IPS-18c (cell line): ENCODE measurements around the gene DKK3.

ENCODE experiments used
- H3K4me3 ChIP-seq: 2 replicates; pipeline ENCODE4 v1.7.0; 2013; ENCODE audit warnings: low read depth, mild to moderate bottlenecking, low read length, moderate library complexity; ENCODE audit not compliant: insufficient read depth
- H3K9me3 ChIP-seq: one replicate; pipeline ENCODE4 v1.6.1; 2013; ENCODE audit warnings: mild to moderate bottlenecking, low read length, moderate library complexity; ENCODE audit not compliant: control insufficient read depth, insufficient read depth

The DKK3 gene

GRCh38 chr11:11989774-11990744 is 18.4 kb downstream of the DKK3 start:
- Histone ChIP-seq H3K4me3 (no peak overlapping the region), H3K9me3 (no peaks in the 10 kb centered on the region)

- H3K4me3 ChIP-seq: no peak overlapping the region
Measured at GRCh38 chr11:11988681-11989261, 19.7 kb downstream of the DKK3 start.

GRCh38 chr11:11988099-11988651 is 20.3 kb downstream of the DKK3 start:
- no peaks in the 10 kb centered on the region for H3K9me3 ChIP-seq
- H3K4me3 ChIP-seq: no peak overlapping the region

More at GRCh38 chr11:11988681-11989261, 19.7 kb downstream of the DKK3 start:
- no peaks in the 10 kb centered on the region for H3K9me3 ChIP-seq

GRCh38 chr11:11987503-11988022 is 20.9 kb downstream of the DKK3 start:
- Histone ChIP-seq H3K9me3 (no peaks in the 10 kb centered on the region), H3K4me3 (no peak overlapping the region)

- Histone ChIP-seq H3K4me3 (no peak overlapping the region), H3K9me3 (no peaks in the 10 kb centered on the region)
Measured at GRCh38 chr11:11985954-11986949, 22.2 kb downstream of the DKK3 start.

- Histone ChIP-seq H3K4me3 (no peak overlapping the region), H3K9me3 (no peaks in the 10 kb centered on the region)
Measured at GRCh38 chr11:11985016-11985715, 23.3 kb downstream of the DKK3 start.

- Histone ChIP-seq H3K9me3 (no peaks in the 10 kb centered on the region), H3K4me3 (no peak overlapping the region)
Measured at GRCh38 chr11:11984563-11984962, 23.9 kb downstream of the DKK3 start.

- H3K4me3 ChIP-seq: no peak overlapping the region
- no peaks in the 10 kb centered on the region for H3K9me3 ChIP-seq
Measured at GRCh38 chr11:11983427-11983826, 25.0 kb downstream of the DKK3 start.

DNA sequence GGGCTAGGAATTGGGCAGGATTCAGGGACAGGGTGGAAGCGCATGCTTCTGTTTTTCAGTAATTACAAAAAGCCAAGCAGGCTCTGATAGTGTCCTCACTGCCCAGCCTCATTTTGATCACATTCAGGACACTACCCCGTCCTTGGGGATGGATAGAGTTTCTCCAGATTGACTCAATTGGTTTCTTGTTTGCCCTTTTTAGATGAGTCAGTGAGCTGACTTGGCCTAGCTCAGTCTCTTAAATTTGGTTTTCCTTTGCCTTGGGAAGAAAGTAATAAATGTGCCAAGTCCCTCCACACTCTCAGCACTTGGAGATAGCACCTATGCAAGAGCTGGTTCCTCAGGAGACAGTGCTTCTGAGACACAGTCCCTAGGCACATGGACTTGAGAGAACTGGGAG is 25.5 kb downstream of the DKK3 start:
- H3K4me3 ChIP-seq: no peak overlapping the region

GRCh38 chr11:11982461-11982860 is 26.0 kb downstream of the DKK3 start:
- Histone ChIP-seq H3K4me3 (no peak overlapping the region), H3K9me3 (no peaks in the 10 kb centered on the region)

More for the DNA sequence above, 25.5 kb downstream of the DKK3 start:
- H3K9me3 ChIP-seq: no peaks in the 10 kb centered on the region

DNA sequence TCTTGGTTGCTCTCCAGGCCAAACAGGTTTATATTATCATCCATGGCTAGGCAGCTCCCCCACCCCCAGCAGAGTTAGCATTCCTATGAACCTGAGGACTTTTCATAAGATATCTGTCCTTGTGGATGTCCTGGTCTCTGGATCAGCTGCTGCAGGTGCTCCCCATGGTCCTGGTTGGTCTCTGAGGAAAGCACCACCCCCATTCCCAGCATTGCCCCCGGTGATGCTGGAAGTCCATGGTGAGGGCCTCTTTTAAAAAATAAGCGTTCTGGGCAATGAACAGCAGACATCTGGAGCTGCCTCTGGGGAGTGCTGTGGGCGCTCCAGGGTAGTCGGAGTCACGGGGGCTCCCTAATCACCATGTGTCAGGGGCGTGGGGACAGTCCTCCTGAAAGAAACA is 26.6 kb downstream of the DKK3 start:
- no peaks in the 10 kb centered on the region for H3K9me3 ChIP-seq
- no peak overlapping the region for H3K4me3 ChIP-seq

- H3K4me3 ChIP-seq: no peak overlapping the region
- H3K9me3 ChIP-seq: no peaks in the 10 kb centered on the region
Measured at GRCh38 chr11:11981364-11981763, 27.1 kb downstream of the DKK3 start.

- no peak overlapping the region for H3K4me3 ChIP-seq
- no peaks in the 10 kb centered on the region for H3K9me3 ChIP-seq
Measured at GRCh38 chr11:11980841-11981308, 27.6 kb downstream of the DKK3 start.

- Histone ChIP-seq H3K9me3 (no peaks in the 10 kb centered on the region), H3K4me3 (no peak overlapping the region)
Measured at GRCh38 chr11:11980200-11980599, 28.2 kb downstream of the DKK3 start.

DNA sequence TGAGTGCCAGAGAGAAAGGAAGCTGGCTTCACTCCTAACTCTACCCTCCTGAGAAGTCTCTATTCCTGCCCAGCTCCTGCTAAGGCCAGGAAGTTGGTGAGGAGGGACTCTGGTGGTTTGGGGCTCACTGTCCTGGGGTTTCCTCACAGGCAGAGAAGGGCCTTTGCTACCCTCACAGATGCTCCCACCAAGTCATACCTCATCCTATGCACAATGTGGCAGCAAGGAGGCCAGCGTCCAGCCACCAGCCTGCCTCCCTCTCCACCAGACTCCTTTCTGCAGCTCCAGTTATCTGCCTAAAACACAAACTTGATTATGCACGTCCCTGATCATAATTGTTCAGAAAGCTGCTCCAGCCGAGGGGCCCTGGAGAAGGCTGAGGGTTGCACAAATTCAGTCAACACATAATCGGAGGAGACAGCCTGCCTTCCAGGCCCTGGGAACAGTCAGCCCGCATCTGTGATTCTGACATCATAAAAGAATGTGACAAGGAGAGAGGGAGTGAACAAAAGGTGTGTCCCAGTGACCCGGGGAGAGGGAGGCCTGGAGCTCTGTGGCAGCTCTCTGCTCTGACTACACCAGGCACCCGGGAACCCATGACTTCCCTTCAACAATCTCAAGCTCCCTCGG is 28.8 kb downstream of the DKK3 start:
- Histone ChIP-seq H3K9me3 (no peaks in the 10 kb centered on the region), H3K4me3 (no peak overlapping the region)
